Measurements from ENCODE around the gene SLC5A5.

SLC5A5 gene

GRCh38 chr19:17893766-17894165 lies 22.0 kb downstream of the SLC5A5 start:
- no peak overlapping the region for H3K27ac ChIP-seq
- peaks cover 8% of the 10 kb centered on the region for H3K27me3 ChIP-seq
- no peaks in the 10 kb centered on the region for H3K9me3 ChIP-seq
- no peaks in the 10 kb centered on the region for H3K4me1 ChIP-seq (ENCODE audit: control insufficient read depth in 1 of 2, insufficient read depth in 1 of 2, low read depth in 1 of 2, low read length in 1 of 2)
- no peak overlapping the region for H3K4me3 ChIP-seq (ENCODE audit: low read depth in 1 of 2, low read length in 1 of 2)
- H3K36me3 ChIP-seq, result no peaks in the 10 kb centered on the region
- TF ChIP-seq, protein P1, sequence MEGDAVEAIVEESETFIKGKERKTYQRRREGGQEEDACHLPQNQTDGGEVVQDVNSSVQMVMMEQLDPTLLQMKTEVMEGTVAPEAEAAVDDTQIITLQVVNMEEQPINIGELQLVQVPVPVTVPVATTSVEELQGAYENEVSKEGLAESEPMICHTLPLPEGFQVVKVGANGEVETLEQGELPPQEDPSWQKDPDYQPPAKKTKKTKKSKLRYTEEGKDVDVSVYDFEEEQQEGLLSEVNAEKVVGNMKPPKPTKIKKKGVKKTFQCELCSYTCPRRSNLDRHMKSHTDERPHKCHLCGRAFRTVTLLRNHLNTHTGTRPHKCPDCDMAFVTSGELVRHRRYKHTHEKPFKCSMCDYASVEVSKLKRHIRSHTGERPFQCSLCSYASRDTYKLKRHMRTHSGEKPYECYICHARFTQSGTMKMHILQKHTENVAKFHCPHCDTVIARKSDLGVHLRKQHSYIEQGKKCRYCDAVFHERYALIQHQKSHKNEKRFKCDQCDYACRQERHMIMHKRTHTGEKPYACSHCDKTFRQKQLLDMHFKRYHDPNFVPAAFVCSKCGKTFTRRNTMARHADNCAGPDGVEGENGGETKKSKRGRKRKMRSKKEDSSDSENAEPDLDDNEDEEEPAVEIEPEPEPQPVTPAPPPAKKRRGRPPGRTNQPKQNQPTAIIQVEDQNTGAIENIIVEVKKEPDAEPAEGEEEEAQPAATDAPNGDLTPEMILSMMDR (IDR thresholded peaks at IDR 0.05), result no peak

GRCh38 chr19:17902701-17903100 lies 31.0 kb downstream of the SLC5A5 start:
- Histone ChIP-seq H3K36me3 (no peaks in the 10 kb centered on the region), H3K27me3 (peaks cover 48% of the 10 kb centered on the region)
- TF ChIP-seq, protein P1 (IDR thresholded peaks at IDR 0.05), result no peak

GRCh38 chr19:17908244-17908643 lies 36.5 kb downstream of the SLC5A5 start:
- Histone ChIP-seq H3K36me3 (no peaks in the 10 kb centered on the region), H3K4me3 (ENCODE audit: low read depth in 1 of 2, low read length in 1 of 2) (no peak overlapping the region), H3K9me3 (peaks cover 3% of the 10 kb centered on the region), H3K4me1 (ENCODE audit: control insufficient read depth in 1 of 2, insufficient read depth in 1 of 2, low read depth in 1 of 2, low read length in 1 of 2) (no peaks in the 10 kb centered on the region), H3K27me3 (peaks cover 14% of the 10 kb centered on the region), H3K27ac (no peak overlapping the region)
- TF ChIP-seq, protein P1 (IDR thresholded peaks at IDR 0.05), result no peak

More at GRCh38 chr19:17902701-17903100, 31.0 kb downstream of the SLC5A5 start:
- no peak overlapping the region for H3K27ac ChIP-seq
- H3K9me3 ChIP-seq, result no peaks in the 10 kb centered on the region
- no peaks in the 10 kb centered on the region for H3K4me1 ChIP-seq (ENCODE audit: control insufficient read depth in 1 of 2, insufficient read depth in 1 of 2, low read depth in 1 of 2, low read length in 1 of 2)
- H3K4me3 ChIP-seq (ENCODE audit: low read depth in 1 of 2, low read length in 1 of 2), result no peak overlapping the region

DNA sequence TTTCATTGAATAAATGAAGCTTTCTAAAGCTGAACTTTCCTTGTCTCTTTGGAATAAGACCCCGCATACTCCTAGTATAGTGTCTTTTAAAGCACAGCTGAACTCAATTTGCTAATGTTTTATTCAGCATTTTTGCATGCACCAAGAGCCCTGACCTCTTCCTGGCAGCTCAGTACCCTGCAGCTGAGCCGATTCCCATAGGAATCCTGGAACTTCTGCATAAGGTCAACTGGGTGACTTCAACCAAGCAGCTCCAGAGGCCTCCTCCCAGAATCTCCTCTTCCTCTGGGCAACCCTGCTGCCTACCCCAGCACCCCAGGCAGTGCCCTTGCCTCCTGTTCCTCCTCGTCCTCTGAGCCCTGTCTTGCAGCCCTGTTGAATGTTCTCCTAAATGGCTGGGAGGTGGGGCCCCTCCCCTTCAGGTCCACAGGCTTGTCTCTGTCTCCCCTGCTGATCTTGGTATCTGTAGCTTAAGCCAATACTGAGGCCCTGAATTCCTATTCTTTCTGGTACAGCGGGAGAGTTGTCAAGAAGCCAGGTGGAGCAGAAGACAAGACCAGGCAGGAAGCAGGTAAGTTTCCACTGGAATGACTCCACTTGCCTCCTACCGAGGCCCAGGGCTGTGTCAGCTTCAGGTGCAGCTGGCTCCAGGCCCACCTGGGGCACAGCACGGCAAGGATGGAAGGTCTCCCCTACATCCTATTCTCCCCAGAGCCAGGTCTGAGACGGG lies 37.4 kb downstream of the SLC5A5 start:
- Histone ChIP-seq H3K9me3 (peaks cover 12% of the 10 kb centered on the region), H3K27ac (no peak overlapping the region), H3K36me3 (no peaks in the 10 kb centered on the region), H3K4me1 (ENCODE audit: control insufficient read depth in 1 of 2, insufficient read depth in 1 of 2, low read depth in 1 of 2, low read length in 1 of 2) (no peaks in the 10 kb centered on the region), H3K27me3 (peaks cover 6% of the 10 kb centered on the region), H3K4me3 (ENCODE audit: low read depth in 1 of 2, low read length in 1 of 2) (no peak overlapping the region)
- TF ChIP-seq, protein P1 (IDR thresholded peaks at IDR 0.05), result no peak

DNA sequence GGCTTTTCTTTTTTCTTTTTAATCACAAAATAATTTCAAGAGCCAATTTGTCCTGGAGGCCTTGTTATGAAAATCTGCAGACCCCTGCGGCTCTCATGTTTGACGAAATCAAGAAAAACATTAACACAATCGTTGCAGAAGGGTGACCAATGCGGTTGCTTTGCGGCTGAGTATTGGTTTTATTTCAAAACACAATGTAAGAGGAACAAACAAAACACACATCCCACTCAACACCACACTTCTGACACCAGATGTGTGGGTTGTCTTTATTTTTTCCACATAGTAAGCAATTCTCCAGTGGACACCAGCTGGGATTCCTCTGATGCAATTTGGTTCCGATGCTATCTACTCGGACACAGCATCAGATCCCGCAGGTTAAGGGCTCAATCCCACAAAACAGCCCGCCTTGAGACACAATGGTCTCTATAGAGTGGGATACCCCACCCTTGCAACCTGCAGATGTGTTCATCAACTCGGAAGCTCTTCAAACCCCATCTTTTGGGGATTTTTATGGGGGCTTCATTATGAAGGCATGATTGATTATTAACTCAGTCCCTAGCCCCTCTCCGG lies 39.1 kb downstream of the SLC5A5 start:
- no peaks in the 10 kb centered on the region for H3K36me3 ChIP-seq

More for the DNA sequence above, 39.1 kb downstream of the SLC5A5 start:
- Histone ChIP-seq H3K4me3 (ENCODE audit: low read depth in 1 of 2, low read length in 1 of 2) (no peak overlapping the region), H3K27me3 (peaks cover 8% of the 10 kb centered on the region), H3K4me1 (ENCODE audit: control insufficient read depth in 1 of 2, insufficient read depth in 1 of 2, low read depth in 1 of 2, low read length in 1 of 2) (no peaks in the 10 kb centered on the region), H3K9me3 (peaks cover 13% of the 10 kb centered on the region), H3K27ac (no peak overlapping the region)
- TF ChIP-seq, protein P1 (IDR thresholded peaks at IDR 0.05), result no peak

All from neutrophil (primary cell).